ENCODE data around the gene CRYGN. TPM values are rescaled to one million over a fixed set of nuclear protein-coding genes. Genes with fewer than 3 reads are reported as not detected.

CRYGN gene
- total RNA-seq, 6 donors from 2014 or later: 0.43 to 0.61 TPM; not detected in 4

DNA sequence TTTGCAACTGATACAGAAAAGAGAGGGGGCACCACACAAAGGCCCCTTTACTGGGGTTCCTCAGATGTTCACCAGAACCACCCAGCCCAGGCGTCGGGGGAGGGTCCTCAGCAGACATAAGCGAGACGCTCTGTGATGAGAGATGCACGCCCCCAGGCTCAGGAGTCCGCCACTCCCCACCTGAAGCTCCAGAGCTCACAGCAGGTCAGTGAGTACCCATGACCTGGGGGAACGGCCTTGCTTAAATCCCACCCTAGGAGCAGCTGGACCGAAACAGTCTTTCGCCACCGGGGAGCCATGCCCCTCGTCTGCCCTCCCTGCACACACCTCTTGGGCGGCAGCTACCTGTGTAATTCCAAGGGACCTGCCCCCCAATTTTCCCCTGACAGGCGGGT lies 2.8 kb downstream of the CRYGN start:
- DNase-seq (peak in 1 of 2 donors; percentile 43), ATAC-seq (ENCODE audit: low FRiP score in 2 of 2) (no peak)
- Histone ChIP-seq H3K36me3 (no peaks in the 10 kb centered on the region), H3K4me1 (peaks cover 14 to 22% (median 18%) of the 10 kb centered on the region in 4 donors), H3K9me3 (no peaks in the 10 kb centered on the region), H3K27me3 (peaks cover 0 to 4% (median 0%) of the 10 kb centered on the region in 4 donors), H3K4me3 (no peak overlapping the region), H3K27ac (peak overlapping the region in 1 of 4 donors; percentile 10)
- TF ChIP-seq POLR2AphosphoS5 (IDR thresholded peaks at IDR 0.05) (no peak), POLR2A (IDR thresholded peaks at IDR 0.05) (no peak), EP300 (IDR thresholded peaks at IDR 0.05) (no peak)
- TF ChIP-seq, protein P1, sequence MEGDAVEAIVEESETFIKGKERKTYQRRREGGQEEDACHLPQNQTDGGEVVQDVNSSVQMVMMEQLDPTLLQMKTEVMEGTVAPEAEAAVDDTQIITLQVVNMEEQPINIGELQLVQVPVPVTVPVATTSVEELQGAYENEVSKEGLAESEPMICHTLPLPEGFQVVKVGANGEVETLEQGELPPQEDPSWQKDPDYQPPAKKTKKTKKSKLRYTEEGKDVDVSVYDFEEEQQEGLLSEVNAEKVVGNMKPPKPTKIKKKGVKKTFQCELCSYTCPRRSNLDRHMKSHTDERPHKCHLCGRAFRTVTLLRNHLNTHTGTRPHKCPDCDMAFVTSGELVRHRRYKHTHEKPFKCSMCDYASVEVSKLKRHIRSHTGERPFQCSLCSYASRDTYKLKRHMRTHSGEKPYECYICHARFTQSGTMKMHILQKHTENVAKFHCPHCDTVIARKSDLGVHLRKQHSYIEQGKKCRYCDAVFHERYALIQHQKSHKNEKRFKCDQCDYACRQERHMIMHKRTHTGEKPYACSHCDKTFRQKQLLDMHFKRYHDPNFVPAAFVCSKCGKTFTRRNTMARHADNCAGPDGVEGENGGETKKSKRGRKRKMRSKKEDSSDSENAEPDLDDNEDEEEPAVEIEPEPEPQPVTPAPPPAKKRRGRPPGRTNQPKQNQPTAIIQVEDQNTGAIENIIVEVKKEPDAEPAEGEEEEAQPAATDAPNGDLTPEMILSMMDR (IDR thresholded peaks at IDR 0.05): no peak
- WGBS, 2 donors: 87 to 88% methylated on average over 13 of the region's 13 CpGs

DNA sequence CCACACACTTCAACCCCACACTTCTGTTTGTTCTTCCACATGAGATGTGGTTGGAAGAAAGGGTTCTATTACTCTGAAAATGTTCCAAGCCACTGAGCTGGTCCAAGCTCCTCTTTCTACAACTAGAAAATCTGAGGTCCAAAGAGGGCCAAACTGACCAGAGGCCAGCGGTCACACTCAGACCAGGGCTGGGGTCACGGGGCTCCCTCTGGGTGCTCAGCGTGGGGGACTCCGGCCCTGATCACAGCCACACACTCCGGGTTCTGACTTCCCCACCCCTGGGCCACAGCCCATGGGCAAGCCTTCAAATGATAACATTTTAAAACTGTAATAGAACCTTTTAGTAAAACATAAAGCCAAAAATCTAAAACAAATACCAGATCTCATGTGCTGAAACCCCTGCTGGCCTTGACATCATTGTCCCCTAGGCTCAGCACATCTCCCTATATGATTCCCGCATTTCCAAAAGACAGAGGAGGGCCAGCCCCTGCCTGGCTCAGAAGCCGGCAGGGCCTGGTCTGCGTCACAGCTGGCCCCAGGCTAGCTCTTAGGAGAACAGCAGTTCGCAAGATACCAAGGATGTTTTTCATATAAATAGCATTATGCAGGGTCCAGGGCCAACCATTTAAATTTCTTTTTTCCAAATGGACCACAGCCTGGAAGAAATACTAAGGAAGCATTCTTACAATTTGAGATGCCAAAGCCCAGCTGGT lies 3.3 kb downstream of the CRYGN start:
- Histone ChIP-seq H3K27me3 (peaks cover 0 to 4% (median 0%) of the 10 kb centered on the region in 4 donors), H3K9me3 (no peaks in the 10 kb centered on the region), H3K36me3 (no peaks in the 10 kb centered on the region), H3K4me1 (peaks cover 14 to 22% (median 18%) of the 10 kb centered on the region in 4 donors), H3K4me3 (no peak overlapping the region), H3K27ac (peak overlapping the region; percentile 38 to 71 (median 58))
- peak in 1 of 2 donors; percentile 69 for DNase-seq
- TF ChIP-seq, protein P1 (IDR thresholded peaks at IDR 0.05): no peak
- TF ChIP-seq POLR2A (IDR thresholded peaks at IDR 0.05): no peak
- TF ChIP-seq POLR2AphosphoS5 (IDR thresholded peaks at IDR 0.05): no peak
- TF ChIP-seq EP300 (IDR thresholded peaks at IDR 0.05): no peak
- WGBS, 2 donors: 66 to 83% methylated on average over 9 of the region's 9 CpGs
- ATAC-seq (ENCODE audit: low FRiP score in 2 of 2): peak in 1 of 2 donors; percentile 64

DNA sequence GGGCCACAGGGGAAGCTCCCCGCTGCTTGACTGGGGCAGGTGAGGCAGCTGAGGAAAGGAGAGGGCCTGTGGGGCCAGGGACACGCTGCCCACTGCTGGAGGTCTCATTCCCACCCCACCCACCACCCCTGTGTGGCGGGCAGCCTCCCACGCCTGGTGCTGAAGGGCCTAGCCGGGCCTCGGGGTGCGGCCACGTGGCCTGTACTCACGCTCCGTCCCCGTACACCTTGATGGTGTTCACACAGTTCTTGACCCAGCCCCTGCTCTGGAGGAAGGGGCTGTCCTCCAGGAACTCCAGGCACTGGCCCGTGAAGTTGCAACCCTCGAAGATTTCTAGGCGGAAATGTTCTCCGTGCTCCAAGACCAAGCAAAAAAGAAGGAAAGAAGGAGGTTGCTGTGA lies 4.0 kb downstream of the CRYGN start:
- peaks cover 10 to 15% (median 14%) of the 10 kb centered on the region in 4 donors for H3K4me1 ChIP-seq
- peak in 1 of 2 donors; percentile 74 for DNase-seq

DNA sequence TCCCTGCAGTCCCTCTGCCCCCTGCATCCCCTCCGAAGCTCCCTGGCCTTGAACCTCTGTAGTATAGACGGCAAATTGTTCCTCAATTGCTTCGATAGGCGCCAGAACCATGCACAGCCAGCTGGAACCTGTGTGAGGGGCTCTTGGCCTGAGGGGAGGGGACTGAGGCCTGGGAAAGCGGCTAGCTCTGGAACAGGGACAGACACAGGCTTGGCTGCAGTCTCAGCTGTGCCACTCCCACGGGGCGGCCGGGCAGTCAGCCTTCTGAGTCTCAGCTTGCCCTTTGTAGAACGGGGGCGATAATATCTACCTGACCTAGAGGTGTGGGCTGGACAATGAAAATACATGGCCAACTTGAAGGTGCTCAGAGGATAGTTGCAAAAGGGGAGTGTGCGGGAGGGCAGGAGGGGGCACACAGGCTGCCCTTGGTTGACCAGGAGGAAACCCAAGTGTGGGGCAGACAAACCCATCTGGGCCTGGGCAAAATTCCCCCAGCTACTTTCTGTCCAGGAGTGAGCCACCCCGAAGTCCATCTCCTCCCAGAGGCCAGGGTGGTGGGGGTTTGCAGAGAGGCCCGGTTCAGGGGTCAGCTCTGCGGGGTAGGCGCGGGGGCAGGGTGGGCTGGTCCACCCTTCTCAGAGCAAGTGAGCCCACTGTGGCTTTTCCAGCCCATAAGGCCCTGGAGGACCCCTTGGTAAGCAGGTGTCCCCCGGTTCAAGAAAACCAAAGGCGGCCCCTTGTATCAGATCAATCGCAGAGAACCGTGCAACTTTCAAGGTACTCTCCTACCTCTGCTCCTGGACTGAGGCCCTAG lies 4.6 kb downstream of the CRYGN start:
- ATAC-seq (ENCODE audit: low FRiP score in 2 of 2) (no peak), DNase-seq (peak in 1 of 2 donors; percentile 43)
- H3K4me1 ChIP-seq: peaks cover 7 to 11% (median 10%) of the 10 kb centered on the region in 4 donors
- no peaks in the 10 kb centered on the region for H3K36me3 ChIP-seq
- no peak overlapping the region for H3K4me3 ChIP-seq
- 87 to 91% methylated on average over 12 to 17 of the region's 20 CpGs for WGBS, 2 donors
- H3K27ac ChIP-seq: peak overlapping the region in 1 of 4 donors; percentile 71
- peaks cover 0 to 4% (median 0%) of the 10 kb centered on the region in 4 donors for H3K27me3 ChIP-seq
- no peaks in the 10 kb centered on the region for H3K9me3 ChIP-seq
- TF ChIP-seq POLR2AphosphoS5 (IDR thresholded peaks at IDR 0.05) (no peak), POLR2A (IDR thresholded peaks at IDR 0.05) (no peak), EP300 (IDR thresholded peaks at IDR 0.05) (no peak)
- TF ChIP-seq, protein P1 (IDR thresholded peaks at IDR 0.05): no peak

More for the DNA sequence above, 4.0 kb downstream of the CRYGN start:
- TF ChIP-seq POLR2A (IDR thresholded peaks at IDR 0.05): no peak
- TF ChIP-seq POLR2AphosphoS5 (IDR thresholded peaks at IDR 0.05): no peak
- TF ChIP-seq EP300 (IDR thresholded peaks at IDR 0.05): no peak
- TF ChIP-seq, protein P1 (IDR thresholded peaks at IDR 0.05): no peak
- 89 to 90% methylated on average over 4 to 15 of the region's 15 CpGs for WGBS, 2 donors
- H3K36me3 ChIP-seq: no peaks in the 10 kb centered on the region
- no peak for ATAC-seq (ENCODE audit: low FRiP score in 2 of 2)
- peaks cover 0 to 4% (median 0%) of the 10 kb centered on the region in 4 donors for H3K27me3 ChIP-seq
- peak overlapping the region in 3 of 4 donors; percentile 38 to 71 (median 67) for H3K27ac ChIP-seq
- no peaks in the 10 kb centered on the region for H3K9me3 ChIP-seq
- no peak overlapping the region for H3K4me3 ChIP-seq
